Measurements from ENCODE around the gene FOLH1. TPM values are rescaled to one million over a fixed set of nuclear protein-coding genes. Genes with fewer than 3 reads are reported as not detected.
"Not testable (repeated sequence)": the region's sequence is repeated elsewhere in the genome, so short reads cannot be mapped to it uniquely, and the experiment has no call there.

FOLH1 gene
- total RNA-seq, 1 donor from 2014 or later: not detected

- not testable (repeated sequence) for H3K36me3 ChIP-seq; H3K27ac ChIP-seq (replicated peaks)
- peak; percentile 44 for TF ChIP-seq CTCF (IDR thresholded peaks at IDR 0.05; ENCODE audit: borderline replicate concordance)
Measured at GRCh38 chr11:49169579-49169978, 38.8 kb downstream of the FOLH1 start.

GRCh38 chr11:49168992-49169391, 39.4 kb downstream of the FOLH1 start:
- H3K9me3 ChIP-seq (replicated peaks); H3K27ac ChIP-seq (replicated peaks); intact Hi-C loops (cut with micrococcal nuclease); H3K4me1 ChIP-seq; H3K27me3 ChIP-seq (ENCODE audit: low read depth); DNase-seq; H3K4me3 ChIP-seq; H3K36me3 ChIP-seq: not testable (repeated sequence)

More at GRCh38 chr11:49169579-49169978, 38.8 kb downstream of the FOLH1 start:
- intact Hi-C loops (cut with micrococcal nuclease); H3K9me3 ChIP-seq (replicated peaks); DNase-seq; H3K4me1 ChIP-seq; H3K27me3 ChIP-seq (ENCODE audit: low read depth); H3K4me3 ChIP-seq: not testable (repeated sequence)

- Histone ChIP-seq H3K4me1 (no peaks in the 10 kb centered on the region), H3K27me3 (ENCODE audit: low read depth) (no peaks in the 10 kb centered on the region), H3K4me3 (no peak overlapping the region), H3K27ac (replicated peaks) (no peak overlapping the region), H3K36me3 (no peaks in the 10 kb centered on the region), H3K9me3 (replicated peaks) (no peaks in the 10 kb centered on the region)
- no peak for TF ChIP-seq CTCF (IDR thresholded peaks at IDR 0.05; ENCODE audit: borderline replicate concordance)
- no peak for DNase-seq
- intact Hi-C loops (cut with micrococcal nuclease): no loop called here
Measured at GRCh38 chr11:49151211-49151610, 57.2 kb downstream of the FOLH1 start.

GRCh38 chr11:49102356-49102755, 106.0 kb downstream of the FOLH1 start:
- H3K27ac ChIP-seq (replicated peaks); H3K36me3 ChIP-seq; H3K4me3 ChIP-seq; H3K27me3 ChIP-seq (ENCODE audit: low read depth); DNase-seq; intact Hi-C loops (cut with micrococcal nuclease); H3K4me1 ChIP-seq; H3K9me3 ChIP-seq (replicated peaks): not testable (repeated sequence)

Other genes with a start within 250 kb of the FOLH1 start
- gene TRIM51G, start 224.7 kb downstream of the FOLH1 start, total RNA-seq: not detected
- gene TRIM49B, start 179.8 kb downstream of the FOLH1 start, total RNA-seq: not detected
- not detected for gene TRIM64C, start 149.5 kb downstream of the FOLH1 start, total RNA-seq

All from left ventricle myocardium inferior (tissue), 1 donor.